B cell (primary cell): ENCODE results near the gene SVIP. TPM values are rescaled to one million over a fixed set of nuclear protein-coding genes. Genes with fewer than 3 reads are reported as not detected.
A peak's percentile ranks its signal among the peaks of the same experiment; 100 is the strongest.

Source experiments
- ATAC-seq: fragments of 200-7000 bp; cut with Tn5 transposase; one replicate; pipeline ENCODE4 v1.10.0; 2021; ENCODE audit warnings: low read depth, mild to moderate bottlenecking, moderate number of reproducible peaks, moderate library complexity
- CTCF ChIA-PET: fragments of 350-600 bp; sonication (Branson Sonifier 250); formaldehyde crosslinking; loops from one replicate; lab custom pipeline; 2021; ENCODE audit warnings: antibody characterized with exemption, inconsistent platforms; lab: Charles Lee
- POLR2A ChIA-PET: fragments of 350-600 bp; sonication (Branson Sonifier 250); formaldehyde crosslinking; loops from one replicate; lab custom pipeline; 2021; ENCODE audit warnings: antibody characterized with exemption; lab: Charles Lee
- DNase-seq: peaks from one replicate; pipeline ENCODE4 v3.0.0; 2013
- H2AFZ ChIP-seq: 2 replicates; pipeline ENCODE4 v1.6.1; 2012; ENCODE audit warnings: mild to moderate bottlenecking, low read depth, low read length; ENCODE audit not compliant: insufficient read depth, poor library complexity, severe bottlenecking
- H3K27ac ChIP-seq, 2 donors: 1 replicate in 1 of 2; 2 replicates in 1 of 2; pipeline ENCODE4 v1.5.1; 2012 to 2013; ENCODE audit warnings: low read length in 2 of 2, mild to moderate bottlenecking in 2 of 2, moderate library complexity in 1 of 2
- H3K27me3 ChIP-seq, 4 experiments: fragments of 200-600 bp in 1 of 4; sonication (generic) in 1 of 4; replicated peaks in 1 of 4; 1 replicate in 2 of 4; 2 replicates in 2 of 4; pipeline versions ENCODE4 v1.6.1 to v1.7.0; 2013 to 2016; ENCODE audit warnings: low read length in 3 of 4, mild to moderate bottlenecking in 2 of 4, mixed read lengths in 1 of 4, moderate library complexity in 1 of 4; ENCODE audit not compliant: insufficient read depth in 4 of 4, control insufficient read depth in 3 of 4; ENCODE audit errors: control extremely low read depth in 1 of 4
- H3K36me3 ChIP-seq, 2 experiments: replicated peaks in 1 of 2; 1 replicate in 1 of 2; 2 replicates in 1 of 2; pipeline versions ENCODE4 v1.6.1 to v1.7.1; 2013; ENCODE audit warnings: low read length in 1 of 2; ENCODE audit not compliant: insufficient read depth in 2 of 2, control insufficient read depth in 1 of 2; ENCODE audit errors: control extremely low read depth in 1 of 2, extremely low read depth in 1 of 2
- H3K4me1 ChIP-seq, 2 donors: fragments of 200-600 bp in 1 of 2; sonication (generic) in 1 of 2; 1 replicate in 1 of 2; 2 replicates in 1 of 2; pipeline versions ENCODE4 v1.5.1 to v1.6.1; 2013 to 2017; ENCODE audit warnings: low read length in 2 of 2; ENCODE audit not compliant: control insufficient read depth in 2 of 2, insufficient read depth in 2 of 2
- H3K4me2 ChIP-seq: replicated peaks from 2 replicates; pipeline ENCODE3; 2012; ENCODE audit warnings: mild to moderate bottlenecking, low read depth, low read length; ENCODE audit not compliant: poor library complexity, severe bottlenecking
- H3K4me3 ChIP-seq, 5 experiments: fragments of 200-600 bp in 1 of 5; sonication (generic) in 1 of 5; 1 replicate in 3 of 5; 2 replicates in 2 of 5; pipeline versions ENCODE4 v1.5.1 to v1.7.0; 2011 to 2016; ENCODE audit warnings: low read length in 4 of 5, mild to moderate bottlenecking in 4 of 5, low read depth in 2 of 5, control low read depth in 1 of 5, moderate library complexity in 1 of 5; ENCODE audit not compliant: insufficient read depth in 1 of 5; ENCODE audit errors: control extremely low read depth in 1 of 5, extremely low read depth in 1 of 5
- H3K79me2 ChIP-seq: fragments of 200-600 bp; sonication (generic); one replicate; pipeline ENCODE4 v1.6.0; 2016; ENCODE audit warnings: low read length; ENCODE audit not compliant: control insufficient read depth, insufficient read depth
- H3K9ac ChIP-seq: fragments of 200-600 bp; sonication (generic); 2 replicates; pipeline ENCODE4 v1.6.1; 2017; ENCODE audit warnings: mild to moderate bottlenecking, low read length, moderate library complexity
- H3K9me3 ChIP-seq, 3 donors: one replicate each; pipeline versions ENCODE4 v1.6.1 to v1.7.1; 2013; ENCODE audit warnings: low read length in 2 of 3; ENCODE audit not compliant: control insufficient read depth in 2 of 3, insufficient read depth in 1 of 3; ENCODE audit errors: control extremely low read depth in 1 of 3
- H4K20me1 ChIP-seq: 2 replicates; pipeline ENCODE4 v1.6.0; 2012; ENCODE audit warnings: mild to moderate bottlenecking, low read length; ENCODE audit not compliant: insufficient read depth, control insufficient read depth, poor library complexity, severe bottlenecking
- H3K27ac Mint-ChIP-seq: one replicate; pipeline ENCODE4 v1.8.0; 2021; ENCODE audit warnings: mixed read lengths
- H3K27me3 Mint-ChIP-seq: one replicate; pipeline ENCODE4 v1.8.0; 2021; ENCODE audit warnings: mixed read lengths
- H3K4me1 Mint-ChIP-seq: one replicate; pipeline ENCODE4 v1.8.0; 2021; ENCODE audit warnings: mixed read lengths
- H3K4me3 Mint-ChIP-seq: one replicate; pipeline ENCODE4 v1.8.0; 2021; ENCODE audit warnings: mixed read lengths
- H3K9me3 Mint-ChIP-seq: one replicate; pipeline ENCODE4 v1.8.0; 2022; ENCODE audit warnings: mixed read lengths; ENCODE audit not compliant: insufficient read depth
- CTCF ChIP-seq: fragments of 200-600 bp; IDR thresholded peaks from one replicate; pipeline ENCODE4 v1.8.0; 2022; ENCODE audit warnings: antibody characterized with exemption, mild to moderate bottlenecking
- EZH2 ChIP-seq: IDR thresholded peaks from 2 replicates; pipeline ENCODE4 v1.6.1; 2012; ENCODE audit warnings: borderline replicate concordance, low read depth, mild to moderate bottlenecking, moderate library complexity, low read length; ENCODE audit not compliant: insufficient read depth, poor library complexity, severe bottlenecking
- WGBS: methylation state at CpG from one replicate; pipeline ENCODE4 v1.1.5; 2013; ENCODE audit warnings: missing lambda C conversion rate; ENCODE audit not compliant: insufficient coverage; 5-methylcytosine and 5-hydroxymethylcytosine counted together
- intact Hi-C: fragments of 100-400 bp; cut with micrococcal nuclease; formaldehyde crosslinking; loops from one replicate; pipeline ENCODE4 v1.10.0; 2022
- polyA minus RNA-seq: library from RNA; depleted of rRNA, polyadenylated mRNA; stranded (reverse); fragments of >200 nt; gene quantifications from 2 replicates; pipeline ENCODE4 v1.2.3, GENCODE V29; 2012
- polyA plus RNA-seq: library from polyadenylated mRNA; depleted of rRNA; stranded (reverse); fragments of >200 nt; gene quantifications from 2 replicates; pipeline ENCODE4 v1.2.3, GENCODE V29; 2012
- total RNA-seq, 2 donors: library from RNA; stranded (reverse); fragments of 120-200 nt in 1 of 2; gene quantifications; 1 replicate in 1 of 2; 2 replicates in 1 of 2; pipeline versions ENCODE4 v1.2.3 to v1.2.4, GENCODE V29; 2013 to 2022

SVIP gene, protein sequence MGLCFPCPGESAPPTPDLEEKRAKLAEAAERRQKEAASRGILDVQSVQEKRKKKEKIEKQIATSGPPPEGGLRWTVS
- total RNA-seq (18.3 and 20.4 TPM in 2 replicates), polyA plus RNA-seq (5.6 and 7.9 TPM in 2 replicates), polyA minus RNA-seq (3.1 and 6.0 TPM in 2 replicates)
- 29.0 TPM for total RNA-seq (2013)

- H3K9me3 Mint-ChIP-seq: no peaks in the 10 kb centered on the region
- peaks cover 9 to 13% of the 10 kb centered on the region in 2 donors for H3K4me1 ChIP-seq
- H2AFZ ChIP-seq: peak within 1 kb of the TSS; percentile 96
- TF ChIP-seq CTCF (peak; percentile 73), EZH2 (no peak)
- ATAC-seq (peak; percentile 97), DNase-seq (peak; percentile 93)
- H4K20me1 ChIP-seq: no peaks in the 10 kb centered on the region
- H3K4me3 Mint-ChIP-seq: peak within 1 kb of the TSS; percentile 94
- H3K4me2 ChIP-seq: peak within 1 kb of the TSS; percentile 70
- ChIA-PET CTCF (interaction anchor here (1.0 to 2.6 kb wide), 9 partner anchors 8 to 203 kb away, joined by 3 to 10 read pairs (median 5); partner anchors contain the start of gene FANCF), POLR2A (interaction anchor here (1.0 kb wide), 1 partner anchor 15 kb away, joined by 3 read pairs; no protein-coding TSS in a partner anchor)
- no peaks in the 10 kb centered on the region for H3K27me3 ChIP-seq
- H3K27ac Mint-ChIP-seq: peak within 1 kb of the TSS; percentile 89
- peak within 1 kb of the TSS; percentile 63 to 97 (median 85) for H3K4me3 ChIP-seq
- no peaks in the 10 kb centered on the region for H3K9me3 ChIP-seq
- no peaks in the 10 kb centered on the region for H3K27me3 Mint-ChIP-seq
- peak within 1 kb of the TSS; percentile 79 to 80 for H3K27ac ChIP-seq
- H3K4me1 Mint-ChIP-seq: peaks cover 11% of the 10 kb centered on the region
- H3K36me3 ChIP-seq: peaks cover 6 to 16% of the 10 kb centered on the region in 2 experiments
- no peaks in the 10 kb centered on the region for H3K79me2 ChIP-seq
- peak within 1 kb of the TSS; percentile 84 for H3K9ac ChIP-seq
- intact Hi-C loops: loop anchor here (1.0 to 2.0 kb wide), 2 partner anchors 47 to 204 kb away; partner anchors contain the start of gene FANCF
- 1% methylated on average over 63 of the region's 79 CpGs for WGBS
Measured at GRCh38 chr11:22829231-22830081, at the start of gene SVIP. TSS of gene SVIP (minus strand) at chr11:22829801. CDS start at chr11:22829748, 53 bp downstream.
